ENCODE results near the gene MAP7D1.

The MAP7D1 gene

DNA sequence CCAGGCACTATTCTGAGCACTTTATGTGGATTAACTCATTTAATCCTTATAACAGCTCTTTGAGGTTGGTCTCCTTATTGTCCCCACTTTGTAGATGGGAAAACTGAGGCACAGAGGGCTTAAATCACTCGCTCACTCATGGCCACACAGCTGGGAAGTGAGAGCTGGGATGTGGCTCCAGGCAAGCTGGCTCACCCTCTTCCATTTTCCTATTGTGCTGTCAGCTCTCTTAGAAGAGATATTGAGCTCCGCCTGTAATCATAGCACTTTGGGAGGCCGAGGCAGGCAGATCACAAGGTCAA, 27.1 kb upstream of the MAP7D1 start:
- no peak for DNase-seq (ENCODE audit: low read depth)
- peaks cover 8% of the 10 kb centered on the region for H3K4me1 ChIP-seq (ENCODE audit: control insufficient read depth, insufficient read depth, low read length)
- H3K27me3 ChIP-seq (replicated peaks; ENCODE audit: control insufficient read depth, insufficient read depth, low read length), result no peaks in the 10 kb centered on the region
- H3K4me3 ChIP-seq (ENCODE audit: low read length), result no peak overlapping the region
- no peaks in the 10 kb centered on the region for H3K9me3 ChIP-seq (ENCODE audit: control insufficient read depth, low read length)
- no peaks in the 10 kb centered on the region for H3K36me3 ChIP-seq (ENCODE audit: control insufficient read depth, insufficient read depth, low read length, severe bottlenecking)
- no peak overlapping the region for H3K9ac ChIP-seq (ENCODE audit: low read length)

DNA sequence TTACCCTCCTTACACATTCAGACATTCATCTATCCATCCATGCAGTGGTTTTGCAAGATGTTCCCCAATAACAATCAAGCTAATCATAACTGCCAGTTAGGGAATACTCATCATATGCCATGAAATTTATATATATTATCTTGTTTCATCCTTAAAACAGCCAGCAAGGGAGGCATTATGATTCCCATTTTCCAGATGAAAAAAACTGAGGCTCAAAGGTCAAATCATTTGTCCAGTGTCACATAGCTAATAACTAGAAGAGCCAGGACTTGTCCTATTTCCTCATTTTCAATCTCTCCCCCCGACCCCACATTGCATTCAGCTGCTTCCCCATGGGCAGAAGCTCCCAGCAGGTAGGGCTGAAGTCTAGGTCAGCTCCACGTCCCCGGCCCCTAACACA, 23.9 kb upstream of the MAP7D1 start:
- no peak for DNase-seq (ENCODE audit: low read depth)
- H3K36me3 ChIP-seq (ENCODE audit: control insufficient read depth, insufficient read depth, low read length, severe bottlenecking), result peaks cover 4% of the 10 kb centered on the region
- no peaks in the 10 kb centered on the region for H3K27me3 ChIP-seq (replicated peaks; ENCODE audit: control insufficient read depth, insufficient read depth, low read length)
- peaks cover 39% of the 10 kb centered on the region for H3K4me1 ChIP-seq (ENCODE audit: control insufficient read depth, insufficient read depth, low read length)
- no peaks in the 10 kb centered on the region for H3K9me3 ChIP-seq (ENCODE audit: control insufficient read depth, low read length)
- H3K9ac ChIP-seq (ENCODE audit: low read length), result no peak overlapping the region
- H3K4me3 ChIP-seq (ENCODE audit: low read length), result no peak overlapping the region

DNA sequence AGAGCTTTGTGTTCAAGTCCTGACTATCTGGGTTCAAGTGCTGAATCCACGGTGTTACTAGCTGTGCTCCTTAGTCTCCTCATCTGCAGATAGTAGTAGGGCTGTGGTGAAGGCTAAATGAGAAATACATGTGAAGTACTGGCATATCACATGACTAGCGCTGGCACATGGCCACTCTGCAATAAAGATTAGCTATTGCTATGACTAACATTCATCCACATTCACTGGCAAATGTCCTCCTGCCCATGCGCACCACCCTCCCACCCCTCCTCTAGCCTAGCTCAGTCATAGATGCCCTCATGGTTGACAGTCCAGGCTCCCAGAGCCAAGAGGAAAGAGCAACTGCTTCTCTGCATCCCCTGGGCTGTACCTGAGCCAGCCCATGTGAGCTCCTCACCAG, 22.5 kb upstream of the MAP7D1 start:
- peak overlapping the region; percentile 55 for H3K9ac ChIP-seq (ENCODE audit: low read length)
- no peak overlapping the region for H3K4me3 ChIP-seq (ENCODE audit: low read length)
- peaks cover 46% of the 10 kb centered on the region for H3K4me1 ChIP-seq (ENCODE audit: control insufficient read depth, insufficient read depth, low read length)
- H3K9me3 ChIP-seq (ENCODE audit: control insufficient read depth, low read length), result no peaks in the 10 kb centered on the region
- DNase-seq (ENCODE audit: low read depth), result peak; percentile 93
- peaks cover 18% of the 10 kb centered on the region for H3K36me3 ChIP-seq (ENCODE audit: control insufficient read depth, insufficient read depth, low read length, severe bottlenecking)
- no peaks in the 10 kb centered on the region for H3K27me3 ChIP-seq (replicated peaks; ENCODE audit: control insufficient read depth, insufficient read depth, low read length)

DNA sequence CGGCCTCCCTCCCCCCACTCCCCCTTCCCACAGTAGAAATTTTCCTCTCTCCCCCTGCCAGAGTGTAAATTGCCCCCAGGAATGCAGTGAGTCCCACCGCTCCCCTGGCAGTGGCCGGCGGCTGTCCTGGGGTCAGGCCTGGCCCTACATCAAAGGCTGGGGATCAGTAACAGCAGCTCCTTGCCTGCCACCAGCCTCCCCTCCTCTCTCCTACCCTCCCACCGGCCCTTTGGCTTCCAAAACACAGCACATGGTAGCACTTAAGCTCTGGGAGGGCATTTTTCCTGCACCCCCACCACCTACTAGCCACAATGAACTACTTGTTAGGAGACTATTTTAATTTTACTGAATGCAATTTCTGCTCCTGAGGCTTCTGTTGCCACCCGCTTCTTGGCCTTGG, 21.9 kb upstream of the MAP7D1 start:
- peaks cover 20% of the 10 kb centered on the region for H3K36me3 ChIP-seq (ENCODE audit: control insufficient read depth, insufficient read depth, low read length, severe bottlenecking)
- no peaks in the 10 kb centered on the region for H3K9me3 ChIP-seq (ENCODE audit: control insufficient read depth, low read length)
- H3K4me1 ChIP-seq (ENCODE audit: control insufficient read depth, insufficient read depth, low read length), result peaks cover 46% of the 10 kb centered on the region
- DNase-seq (ENCODE audit: low read depth), result no peak
- peak overlapping the region; percentile 55 for H3K9ac ChIP-seq (ENCODE audit: low read length)
- H3K27me3 ChIP-seq (replicated peaks; ENCODE audit: control insufficient read depth, insufficient read depth, low read length), result no peaks in the 10 kb centered on the region
- H3K4me3 ChIP-seq (ENCODE audit: low read length), result no peak overlapping the region

DNA sequence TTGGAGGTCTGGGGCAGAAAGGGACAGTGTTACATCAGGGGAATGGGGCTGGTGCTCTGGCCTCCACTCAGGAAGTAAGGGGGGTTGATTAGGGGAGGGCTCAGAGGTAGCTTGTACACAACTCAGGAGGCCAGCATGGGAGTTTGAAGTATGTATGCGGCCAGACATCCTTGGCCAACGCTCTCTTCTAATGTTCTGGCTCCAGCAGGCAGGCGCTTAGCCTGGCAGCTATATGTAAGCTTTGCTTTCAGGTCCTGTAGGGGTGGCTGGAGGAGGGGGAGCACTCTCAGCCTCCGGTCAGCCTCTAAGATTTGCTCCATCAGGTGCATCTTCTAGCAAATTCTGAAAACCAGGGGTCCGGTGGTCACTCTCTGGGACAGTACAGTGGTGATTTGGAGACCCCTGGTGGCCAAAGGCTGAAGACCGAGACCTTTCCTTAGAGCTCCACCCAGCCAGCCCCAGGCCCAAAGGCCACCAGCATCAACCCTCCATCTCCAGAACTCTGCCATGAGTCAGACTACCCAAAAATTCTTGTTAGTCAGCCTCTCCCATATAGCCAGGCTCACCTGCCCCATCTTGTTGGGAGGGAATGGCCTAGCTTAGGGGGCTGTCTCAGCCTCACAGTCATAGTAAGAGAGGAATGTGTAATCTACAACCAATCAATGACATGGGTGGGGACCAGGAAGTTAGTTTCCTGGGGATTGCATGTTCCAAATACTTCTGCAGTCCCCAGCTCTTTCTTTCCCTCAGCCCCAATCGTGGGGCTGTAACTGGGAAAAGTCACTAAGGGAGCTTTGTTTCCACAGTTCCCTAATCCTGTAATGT, 21.2 kb upstream of the MAP7D1 start:
- DNase-seq (ENCODE audit: low read depth), result peak; percentile 88
- Histone ChIP-seq H3K4me3 (ENCODE audit: low read length) (no peak overlapping the region), H3K36me3 (ENCODE audit: control insufficient read depth, insufficient read depth, low read length, severe bottlenecking) (peaks cover 25% of the 10 kb centered on the region), H3K4me1 (ENCODE audit: control insufficient read depth, insufficient read depth, low read length) (peaks cover 46% of the 10 kb centered on the region), H3K9ac (ENCODE audit: low read length) (peak overlapping the region; percentile 66), H3K27me3 (replicated peaks; ENCODE audit: control insufficient read depth, insufficient read depth, low read length) (no peaks in the 10 kb centered on the region), H3K9me3 (ENCODE audit: control insufficient read depth, low read length) (no peaks in the 10 kb centered on the region)

DNA sequence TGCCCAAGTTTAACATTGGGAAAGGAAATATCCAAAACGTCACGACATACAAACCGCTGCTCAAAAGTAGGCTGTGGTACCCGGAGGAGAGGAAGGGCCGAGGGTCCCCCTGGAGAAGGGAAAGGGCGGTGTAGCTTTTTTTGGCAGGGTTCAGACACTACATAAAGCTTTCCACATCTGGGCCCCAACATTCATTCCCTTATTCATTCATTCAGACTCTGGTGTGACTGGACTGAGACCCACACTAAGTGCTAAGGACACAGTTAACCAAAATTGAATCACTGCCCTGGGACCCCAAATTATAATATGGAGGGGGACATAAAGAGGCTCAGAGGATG, 20.7 kb upstream of the MAP7D1 start:
- peaks cover 49% of the 10 kb centered on the region for H3K4me1 ChIP-seq (ENCODE audit: control insufficient read depth, insufficient read depth, low read length)
- no peaks in the 10 kb centered on the region for H3K9me3 ChIP-seq (ENCODE audit: control insufficient read depth, low read length)
- DNase-seq (ENCODE audit: low read depth), result no peak

DNA sequence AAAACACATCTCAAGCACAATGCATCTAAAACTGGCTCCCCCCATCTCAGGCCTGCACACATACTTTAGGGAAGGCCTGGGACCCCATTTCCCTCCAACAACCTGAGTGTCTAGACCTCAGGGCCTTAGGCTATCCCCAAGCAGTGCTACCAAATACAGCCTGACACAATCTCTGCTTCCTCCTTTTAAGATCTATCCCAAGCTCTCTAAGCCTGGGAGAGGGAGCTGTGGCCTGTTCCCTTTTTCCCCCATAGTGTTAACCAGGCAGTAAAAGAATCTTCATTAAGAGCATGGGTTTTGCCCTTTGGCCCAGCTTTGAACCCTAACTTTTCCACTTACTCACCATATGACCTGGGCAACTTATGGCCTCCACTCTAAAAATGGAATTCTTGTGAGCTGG, 20.2 kb upstream of the MAP7D1 start:
- H3K4me3 ChIP-seq (ENCODE audit: low read length), result peak overlapping the region; percentile 4
- peak overlapping the region; percentile 66 for H3K9ac ChIP-seq (ENCODE audit: low read length)
- H3K36me3 ChIP-seq (ENCODE audit: control insufficient read depth, insufficient read depth, low read length, severe bottlenecking), result peaks cover 27% of the 10 kb centered on the region
- H3K4me1 ChIP-seq (ENCODE audit: control insufficient read depth, insufficient read depth, low read length), result peaks cover 54% of the 10 kb centered on the region
- H3K9me3 ChIP-seq (ENCODE audit: control insufficient read depth, low read length), result no peaks in the 10 kb centered on the region
- no peaks in the 10 kb centered on the region for H3K27me3 ChIP-seq (replicated peaks; ENCODE audit: control insufficient read depth, insufficient read depth, low read length)
- no peak for DNase-seq (ENCODE audit: low read depth)

More for the DNA sequence above, 20.7 kb upstream of the MAP7D1 start:
- peak overlapping the region; percentile 66 for H3K9ac ChIP-seq (ENCODE audit: low read length)
- no peaks in the 10 kb centered on the region for H3K27me3 ChIP-seq (replicated peaks; ENCODE audit: control insufficient read depth, insufficient read depth, low read length)
- H3K36me3 ChIP-seq (ENCODE audit: control insufficient read depth, insufficient read depth, low read length, severe bottlenecking), result peaks cover 27% of the 10 kb centered on the region
- H3K4me3 ChIP-seq (ENCODE audit: low read length), result no peak overlapping the region

DNA sequence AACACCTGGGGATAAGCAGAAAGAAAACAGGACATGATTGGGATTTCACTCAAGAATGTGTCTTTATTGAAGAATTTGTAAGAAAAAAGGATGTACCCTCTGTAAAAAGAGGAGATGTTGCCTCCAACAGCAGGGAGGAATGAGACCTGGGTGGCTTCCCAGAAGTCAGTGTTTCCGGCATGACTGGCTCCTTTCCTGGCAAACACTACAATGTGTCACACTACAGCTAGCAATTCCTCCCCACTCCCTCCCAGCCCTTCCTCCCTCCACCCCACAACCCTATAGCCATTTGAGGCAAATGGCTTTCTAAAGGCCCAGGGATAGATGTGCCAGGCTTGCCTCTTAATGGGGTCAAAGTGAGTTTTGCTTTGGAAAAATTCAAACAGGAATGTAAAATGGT, 19.4 kb upstream of the MAP7D1 start:
- H3K36me3 ChIP-seq (ENCODE audit: control insufficient read depth, insufficient read depth, low read length, severe bottlenecking), result peaks cover 27% of the 10 kb centered on the region
- H3K9ac ChIP-seq (ENCODE audit: low read length), result peak overlapping the region; percentile 66
- H3K4me1 ChIP-seq (ENCODE audit: control insufficient read depth, insufficient read depth, low read length), result peaks cover 54% of the 10 kb centered on the region
- no peaks in the 10 kb centered on the region for H3K27me3 ChIP-seq (replicated peaks; ENCODE audit: control insufficient read depth, insufficient read depth, low read length)
- peak; percentile 82 for DNase-seq (ENCODE audit: low read depth)
- peak overlapping the region; percentile 4 for H3K4me3 ChIP-seq (ENCODE audit: low read length)
- no peaks in the 10 kb centered on the region for H3K9me3 ChIP-seq (ENCODE audit: control insufficient read depth, low read length)

DNA sequence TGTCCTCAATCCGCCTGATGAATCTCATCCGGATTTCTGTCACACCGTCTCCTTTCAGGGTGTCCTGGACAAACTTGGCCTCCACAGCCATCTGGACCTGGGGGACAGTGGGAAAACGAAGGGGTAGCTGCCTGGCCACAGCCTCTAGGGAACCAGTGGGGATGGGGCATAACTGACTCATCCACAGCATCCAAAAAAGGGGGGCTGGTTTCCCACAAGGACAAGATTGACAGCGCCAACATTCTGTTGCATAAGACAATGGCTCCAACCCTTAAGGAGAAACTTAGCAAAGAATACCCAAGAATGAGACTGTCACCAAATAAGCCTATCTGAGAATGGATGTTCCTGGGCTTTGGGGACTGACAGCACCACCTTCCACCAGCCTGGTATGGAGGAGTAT, 18.7 kb upstream of the MAP7D1 start:
- H3K4me3 ChIP-seq (ENCODE audit: low read length), result no peak overlapping the region
- no peak for DNase-seq (ENCODE audit: low read depth)
- peaks cover 54% of the 10 kb centered on the region for H3K4me1 ChIP-seq (ENCODE audit: control insufficient read depth, insufficient read depth, low read length)
- peak overlapping the region; percentile 58 for H3K9ac ChIP-seq (ENCODE audit: low read length)
- H3K9me3 ChIP-seq (ENCODE audit: control insufficient read depth, low read length), result no peaks in the 10 kb centered on the region
- no peaks in the 10 kb centered on the region for H3K27me3 ChIP-seq (replicated peaks; ENCODE audit: control insufficient read depth, insufficient read depth, low read length)
- peaks cover 27% of the 10 kb centered on the region for H3K36me3 ChIP-seq (ENCODE audit: control insufficient read depth, insufficient read depth, low read length, severe bottlenecking)

DNA sequence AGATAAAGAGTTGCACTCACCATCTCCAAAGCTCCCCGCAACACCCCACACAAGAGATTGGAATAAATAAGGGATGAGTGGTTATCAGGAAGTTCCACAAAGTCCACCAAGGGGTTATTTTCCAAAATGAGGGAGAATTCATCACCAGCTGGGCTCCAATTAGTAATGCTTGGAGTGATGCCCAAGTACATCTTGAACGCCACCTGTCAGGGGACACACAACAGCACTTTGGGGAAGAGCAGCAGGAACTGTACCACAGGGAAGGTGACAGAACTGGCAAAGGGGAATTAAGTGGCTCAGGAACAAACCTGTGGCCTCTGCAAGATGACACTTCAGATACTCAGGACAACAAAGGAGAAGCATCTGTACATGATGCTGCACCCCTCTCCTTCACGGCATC, 18.2 kb upstream of the MAP7D1 start:
- Histone ChIP-seq H3K9ac (ENCODE audit: low read length) (no peak overlapping the region), H3K4me1 (ENCODE audit: control insufficient read depth, insufficient read depth, low read length) (peaks cover 54% of the 10 kb centered on the region), H3K36me3 (ENCODE audit: control insufficient read depth, insufficient read depth, low read length, severe bottlenecking) (peaks cover 27% of the 10 kb centered on the region), H3K27me3 (replicated peaks; ENCODE audit: control insufficient read depth, insufficient read depth, low read length) (no peaks in the 10 kb centered on the region), H3K9me3 (ENCODE audit: control insufficient read depth, low read length) (no peaks in the 10 kb centered on the region), H3K4me3 (ENCODE audit: low read length) (no peak overlapping the region)
- DNase-seq (ENCODE audit: low read depth), result no peak

DNA sequence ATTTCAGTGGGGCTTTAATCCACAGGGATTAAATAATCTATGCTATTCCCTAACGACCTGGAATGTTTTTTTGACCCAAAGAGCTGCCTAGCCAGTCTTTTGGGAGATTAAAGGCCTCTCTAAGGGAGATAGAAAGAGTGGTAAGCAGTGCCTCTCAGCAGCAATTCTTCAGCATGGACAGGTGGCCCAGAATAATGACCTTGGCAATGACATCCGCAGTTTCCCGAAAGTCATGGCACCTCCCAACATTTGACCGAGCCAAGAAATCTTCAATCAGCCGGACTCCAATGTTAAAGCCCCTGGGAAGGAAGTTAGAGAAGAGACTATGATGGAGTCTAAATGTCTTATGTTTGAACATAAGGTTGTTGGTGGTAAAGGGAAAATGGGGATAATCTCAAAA, 16.4 kb upstream of the MAP7D1 start:
- H3K4me1 ChIP-seq (ENCODE audit: control insufficient read depth, insufficient read depth, low read length), result peaks cover 40% of the 10 kb centered on the region
- H3K36me3 ChIP-seq (ENCODE audit: control insufficient read depth, insufficient read depth, low read length, severe bottlenecking), result peaks cover 30% of the 10 kb centered on the region
- H3K27me3 ChIP-seq (replicated peaks; ENCODE audit: control insufficient read depth, insufficient read depth, low read length), result no peaks in the 10 kb centered on the region
- H3K9ac ChIP-seq (ENCODE audit: low read length), result no peak overlapping the region
- DNase-seq (ENCODE audit: low read depth), result no peak
- H3K9me3 ChIP-seq (ENCODE audit: control insufficient read depth, low read length), result no peaks in the 10 kb centered on the region
- no peak overlapping the region for H3K4me3 ChIP-seq (ENCODE audit: low read length)

DNA sequence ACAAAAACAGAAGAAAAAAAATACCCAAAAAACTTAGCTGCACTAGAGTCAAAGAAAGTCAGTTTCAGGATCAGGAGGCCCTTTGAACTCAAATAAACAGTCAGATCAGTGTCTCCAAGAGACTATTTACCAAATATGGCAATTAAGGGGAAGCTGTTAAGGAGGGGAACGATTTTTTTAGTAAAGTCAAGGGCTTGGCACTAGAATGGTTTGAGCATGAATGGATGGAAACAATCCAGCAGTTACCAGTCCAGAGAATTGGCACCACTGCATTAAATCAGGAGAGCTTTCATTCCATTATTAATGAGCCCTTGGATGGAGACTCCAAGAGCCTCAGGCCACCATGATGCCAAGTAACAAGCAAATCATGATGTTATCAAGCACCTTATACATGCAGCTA, 13.8 kb upstream of the MAP7D1 start:
- Histone ChIP-seq H3K36me3 (ENCODE audit: control insufficient read depth, insufficient read depth, low read length, severe bottlenecking) (peaks cover 26% of the 10 kb centered on the region), H3K4me3 (ENCODE audit: low read length) (no peak overlapping the region), H3K27me3 (replicated peaks; ENCODE audit: control insufficient read depth, insufficient read depth, low read length) (no peaks in the 10 kb centered on the region), H3K4me1 (ENCODE audit: control insufficient read depth, insufficient read depth, low read length) (peaks cover 14% of the 10 kb centered on the region), H3K9ac (ENCODE audit: low read length) (no peak overlapping the region), H3K9me3 (ENCODE audit: control insufficient read depth, low read length) (no peaks in the 10 kb centered on the region)
- no peak for DNase-seq (ENCODE audit: low read depth)
